ENCODE data around the gene GOLGA6A.

The GOLGA6A gene

DNA sequence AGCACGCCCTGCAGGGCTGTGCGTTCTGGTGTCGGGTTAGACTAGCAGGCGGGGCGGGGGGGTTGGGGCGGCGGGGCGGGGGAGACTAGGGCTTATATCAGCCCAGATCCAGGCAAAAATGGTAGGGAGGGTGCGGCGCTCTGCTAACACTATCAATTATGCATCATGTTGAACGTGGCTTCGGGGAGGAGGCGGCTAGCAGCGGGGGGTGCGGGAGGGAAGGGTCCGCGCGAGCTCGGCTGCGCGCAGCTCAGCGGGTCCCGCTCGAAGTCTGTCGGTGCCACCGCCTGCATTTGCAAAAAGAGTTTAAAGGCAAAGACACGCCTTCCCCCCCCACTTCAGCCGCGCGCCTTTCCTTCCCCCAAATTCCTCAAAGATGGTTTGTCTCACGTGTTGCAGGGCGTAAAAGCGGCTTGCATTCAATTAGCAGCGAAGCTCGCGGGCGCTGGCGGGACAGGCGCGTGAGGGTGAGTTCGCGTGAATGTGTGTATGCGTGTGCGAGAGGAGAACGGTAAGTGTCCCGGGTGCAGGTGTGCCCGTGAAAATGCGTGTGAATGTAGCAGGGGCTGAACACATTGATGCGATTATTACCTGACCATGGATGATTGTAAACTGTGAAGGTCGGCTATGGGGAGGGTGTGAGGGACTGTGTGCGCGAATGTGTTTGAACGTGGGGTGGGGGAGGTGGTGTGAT, 48.0 kb upstream of the GOLGA6A start, which contains the start of gene ISLR2:
Gene ISLR2 (plus strand): TSS at position 432 of the 694 bp plus-strand sequence. CDS start 2,169 bp downstream, outside the sequence.
- Histone ChIP-seq H4K20me1 (ENCODE audit: insufficient read depth, low read length, poor library complexity, severe bottlenecking) (no peaks in the 10 kb centered on the region), H3K27me3 (ENCODE audit: insufficient read depth, low read length, poor library complexity, severe bottlenecking) (no peaks in the 10 kb centered on the region), H3K9me2 (replicated peaks; ENCODE audit: low read depth, low read length) (no peaks in the 10 kb centered on the region), H3K4me1 (ENCODE audit: insufficient read depth, low read length, poor library complexity, severe bottlenecking) (no peaks in the 10 kb centered on the region), H3K4me2 (ENCODE audit: low read depth, low read length, poor library complexity, severe bottlenecking) (no peak within 1 kb of the TSS), H3K4me3 (ENCODE audit: low read length, poor library complexity, severe bottlenecking) (no peak within 1 kb of the TSS), H3K36me3 (ENCODE audit: insufficient read depth, low read length) (no peaks in the 10 kb centered on the region), H3K79me2 (ENCODE audit: insufficient read depth, low read length) (no peaks in the 10 kb centered on the region), H3K9me3 (ENCODE audit: insufficient read depth, low read depth, low read length) (no peaks in the 10 kb centered on the region), H3F3A (ENCODE audit: low read depth) (no peaks in the 10 kb centered on the region), H2AFZ (ENCODE audit: low read length) (no peak within 1 kb of the TSS), H3K9ac (ENCODE audit: low read depth, low read length, poor library complexity, severe bottlenecking) (no peak within 1 kb of the TSS)
- no peak for TF ChIP-seq EZH2phosphoT487 (IDR thresholded peaks at IDR 0.05; ENCODE audit: borderline replicate concordance)
- TF ChIP-seq CTCF (conservative IDR thresholded peaks at IDR 0.05; ENCODE audit: low read length), result no peak

- H3K9me3 ChIP-seq (ENCODE audit: insufficient read depth, low read depth, low read length), result no peaks in the 10 kb centered on the region
- H3K9ac ChIP-seq (ENCODE audit: low read depth, low read length, poor library complexity, severe bottlenecking), result no peak overlapping the region
- no peaks in the 10 kb centered on the region for H3K79me2 ChIP-seq (ENCODE audit: insufficient read depth, low read length)
- H3K36me3 ChIP-seq (ENCODE audit: insufficient read depth, low read length), result no peaks in the 10 kb centered on the region
- no peak overlapping the region for H3K4me3 ChIP-seq (ENCODE audit: low read length, poor library complexity, severe bottlenecking)
- TF ChIP-seq CTCF (conservative IDR thresholded peaks at IDR 0.05; ENCODE audit: low read length), result no peak
- no peak for TF ChIP-seq EZH2phosphoT487 (IDR thresholded peaks at IDR 0.05; ENCODE audit: borderline replicate concordance)
- no peaks in the 10 kb centered on the region for H3K4me1 ChIP-seq (ENCODE audit: insufficient read depth, low read length, poor library complexity, severe bottlenecking)
- H4K20me1 ChIP-seq (ENCODE audit: insufficient read depth, low read length, poor library complexity, severe bottlenecking), result no peaks in the 10 kb centered on the region
- H3K4me2 ChIP-seq (ENCODE audit: low read depth, low read length, poor library complexity, severe bottlenecking), result no peak overlapping the region
- no peaks in the 10 kb centered on the region for H3K27me3 ChIP-seq (ENCODE audit: insufficient read depth, low read length, poor library complexity, severe bottlenecking)
- no peaks in the 10 kb centered on the region for H3F3A ChIP-seq (ENCODE audit: low read depth)
- H3K9me2 ChIP-seq (replicated peaks; ENCODE audit: low read depth, low read length), result no peaks in the 10 kb centered on the region
- no peak overlapping the region for H2AFZ ChIP-seq (ENCODE audit: low read length)
These were observed 47.3 kb upstream of the GOLGA6A start for GRCh38 chr15:74129586-74130154.

DNA sequence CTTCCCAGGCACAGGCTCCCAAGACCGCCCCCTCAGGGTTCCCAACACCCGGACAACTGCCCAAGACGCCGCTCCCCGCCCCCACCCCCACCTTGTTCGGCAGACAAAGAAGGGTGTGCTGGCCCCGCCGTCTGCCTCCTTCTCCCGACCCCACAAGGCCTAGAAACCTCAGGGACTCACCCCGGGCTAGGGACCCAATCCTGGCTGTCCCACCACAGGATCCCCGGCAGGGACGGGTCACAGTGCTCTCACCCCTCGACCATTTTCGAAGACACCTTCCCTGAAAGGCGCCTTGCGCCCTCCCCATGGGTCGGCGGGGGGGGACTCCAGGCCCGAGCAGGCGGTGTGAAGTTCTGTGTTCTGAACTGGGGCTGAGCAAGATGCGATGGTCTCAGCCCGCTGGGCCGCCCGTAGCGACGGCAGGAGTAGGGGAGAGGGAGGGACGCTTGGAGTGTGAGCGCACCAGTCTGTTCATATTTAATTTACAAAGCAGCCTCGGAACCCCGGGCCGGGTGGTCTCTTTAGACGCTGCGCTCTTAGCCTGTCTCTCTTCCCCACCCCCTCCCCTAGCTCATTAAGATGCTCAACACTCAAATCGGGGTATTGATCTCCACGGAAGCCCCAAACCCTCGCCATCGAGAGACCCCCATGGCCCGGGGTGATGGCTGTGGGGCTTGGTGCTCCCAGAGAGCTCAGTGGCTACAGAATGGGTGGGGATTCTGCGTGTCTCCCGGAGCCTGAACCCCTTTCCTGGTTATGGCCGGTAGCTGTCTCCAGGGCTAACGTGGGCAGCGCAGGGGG, 46.6 kb upstream of the GOLGA6A start:
- Histone ChIP-seq H4K20me1 (ENCODE audit: insufficient read depth, low read length, poor library complexity, severe bottlenecking) (no peaks in the 10 kb centered on the region), H3K4me2 (ENCODE audit: low read depth, low read length, poor library complexity, severe bottlenecking) (no peak overlapping the region), H3K27me3 (ENCODE audit: insufficient read depth, low read length, poor library complexity, severe bottlenecking) (no peaks in the 10 kb centered on the region), H3K4me3 (ENCODE audit: low read length, poor library complexity, severe bottlenecking) (no peak overlapping the region), H3K9ac (ENCODE audit: low read depth, low read length, poor library complexity, severe bottlenecking) (no peak overlapping the region), H3K4me1 (ENCODE audit: insufficient read depth, low read length, poor library complexity, severe bottlenecking) (peaks cover 3% of the 10 kb centered on the region), H3K79me2 (ENCODE audit: insufficient read depth, low read length) (no peaks in the 10 kb centered on the region), H3K9me2 (replicated peaks; ENCODE audit: low read depth, low read length) (no peaks in the 10 kb centered on the region), H2AFZ (ENCODE audit: low read length) (no peak overlapping the region), H3F3A (ENCODE audit: low read depth) (no peaks in the 10 kb centered on the region), H3K9me3 (ENCODE audit: insufficient read depth, low read depth, low read length) (no peaks in the 10 kb centered on the region), H3K36me3 (ENCODE audit: insufficient read depth, low read length) (no peaks in the 10 kb centered on the region)
- TF ChIP-seq CTCF (conservative IDR thresholded peaks at IDR 0.05; ENCODE audit: low read length) (no peak), EZH2phosphoT487 (IDR thresholded peaks at IDR 0.05; ENCODE audit: borderline replicate concordance) (no peak)

All from Loucy (cell line).